T47D (cell line): ENCODE results near the gene ITGA4.

Experiments used
- DNase-seq, 2 experiments: peaks; one replicate each; pipeline versions ENCODE4 v3.0.0 to v3.0.0-alpha.2; 2011 to 2012; ENCODE audit warnings: low read depth in 1 of 2, low spot score in 1 of 2
- JUND ChIP-seq: IDR thresholded peaks from 2 replicates; pipeline ENCODE4 v1.6.1; 2012; ENCODE audit warnings: low read depth
- in situ Hi-C: cut with HindIII; loops from 2 replicates; pipeline ENCODE4 v1.10.0; 2016; ENCODE audit warnings: low sequenced_read_pairs, low pct_unique_long_range_greater_than_20kb

ITGA4 gene

DNA sequence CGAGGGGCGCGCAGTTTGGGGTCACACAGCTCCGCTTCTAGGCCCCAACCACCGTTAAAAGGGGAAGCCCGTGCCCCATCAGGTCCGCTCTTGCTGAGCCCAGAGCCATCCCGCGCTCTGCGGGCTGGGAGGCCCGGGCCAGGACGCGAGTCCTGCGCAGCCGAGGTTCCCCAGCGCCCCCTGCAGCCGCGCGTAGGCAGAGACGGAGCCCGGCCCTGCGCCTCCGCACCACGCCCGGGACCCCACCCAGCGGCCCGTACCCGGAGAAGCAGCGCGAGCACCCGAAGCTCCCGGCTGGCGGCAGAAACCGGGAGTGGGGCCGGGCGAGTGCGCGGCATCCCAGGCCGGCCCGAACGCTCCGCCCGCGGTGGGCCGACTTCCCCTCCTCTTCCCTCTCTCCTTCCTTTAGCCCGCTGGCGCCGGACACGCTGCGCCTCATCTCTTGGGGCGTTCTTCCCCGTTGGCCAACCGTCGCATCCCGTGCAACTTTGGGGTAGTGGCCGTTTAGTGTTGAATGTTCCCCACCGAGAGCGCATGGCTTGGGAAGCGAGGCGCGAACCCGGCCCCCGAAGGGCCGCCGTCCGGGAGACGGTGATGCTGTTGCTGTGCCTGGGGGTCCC lies at the start of gene ITGA4:
ITGA4 (plus strand) TSS at position 266 of the 620 bp plus-strand sequence; CDS start at position 535, 269 bp downstream.
- TF ChIP-seq JUND = no peak
- in situ Hi-C loops = no loop called here
- no peak for DNase-seq

DNA sequence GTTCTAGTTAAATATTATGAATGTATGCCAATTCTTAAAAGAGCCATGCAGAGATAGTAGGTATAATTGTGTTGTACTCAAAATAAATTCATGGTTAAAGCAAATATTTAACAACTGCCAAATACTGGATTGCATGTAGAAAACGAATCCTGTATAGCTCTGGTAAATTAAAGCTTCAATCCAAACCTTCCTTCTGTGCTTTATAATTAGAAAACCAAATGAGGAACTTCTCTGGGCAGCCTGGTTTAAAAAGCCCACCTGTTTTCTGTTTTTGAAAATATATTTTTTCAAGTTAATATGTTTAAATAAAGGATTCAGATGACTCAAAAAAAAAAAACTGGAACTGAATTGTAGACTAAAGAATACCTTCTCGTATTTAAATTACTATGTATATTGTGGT lies 48.3 kb upstream of the ITGA4 start:
- no peak for TF ChIP-seq JUND
- DNase-seq = no peak
- in situ Hi-C loops = no loop called here

DNA sequence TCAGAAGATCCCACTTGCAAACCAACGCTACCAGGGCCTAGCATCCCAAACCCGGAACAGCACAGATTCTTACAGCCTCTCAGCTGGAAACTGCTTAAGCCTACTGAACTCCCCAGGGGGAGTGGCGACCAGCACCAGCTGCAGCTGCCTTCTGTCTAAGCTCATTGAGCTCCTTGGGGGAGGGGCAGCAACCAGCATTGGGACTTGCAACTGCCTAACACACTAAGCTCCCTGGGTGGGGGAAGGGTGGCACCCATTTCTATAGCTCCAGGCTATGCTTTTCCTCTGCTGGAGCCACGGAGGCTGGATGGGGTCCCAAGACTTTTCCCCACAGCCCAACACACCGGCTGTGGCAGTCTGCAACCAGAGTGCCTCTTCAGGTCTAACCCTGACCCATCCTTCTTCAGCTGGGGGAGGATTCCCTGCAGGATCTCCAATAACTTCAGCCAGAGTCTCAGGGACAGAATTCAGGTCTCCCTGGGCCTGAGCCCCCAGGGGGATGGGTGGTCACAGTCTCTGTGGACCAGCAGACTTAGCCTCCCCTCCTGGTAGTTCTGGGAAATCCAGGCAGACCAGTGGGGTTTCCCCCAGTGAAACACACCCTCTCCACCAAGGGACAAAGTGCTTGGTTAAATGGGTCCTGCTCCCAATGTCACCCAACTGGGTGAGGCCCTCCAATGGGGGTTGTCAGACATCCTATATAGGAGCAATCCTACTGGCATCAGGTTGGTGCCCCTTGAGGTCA lies 45.9 kb upstream of the ITGA4 start:
- no peak for DNase-seq
- in situ Hi-C loops = no loop called here
- no peak for TF ChIP-seq JUND

DNA sequence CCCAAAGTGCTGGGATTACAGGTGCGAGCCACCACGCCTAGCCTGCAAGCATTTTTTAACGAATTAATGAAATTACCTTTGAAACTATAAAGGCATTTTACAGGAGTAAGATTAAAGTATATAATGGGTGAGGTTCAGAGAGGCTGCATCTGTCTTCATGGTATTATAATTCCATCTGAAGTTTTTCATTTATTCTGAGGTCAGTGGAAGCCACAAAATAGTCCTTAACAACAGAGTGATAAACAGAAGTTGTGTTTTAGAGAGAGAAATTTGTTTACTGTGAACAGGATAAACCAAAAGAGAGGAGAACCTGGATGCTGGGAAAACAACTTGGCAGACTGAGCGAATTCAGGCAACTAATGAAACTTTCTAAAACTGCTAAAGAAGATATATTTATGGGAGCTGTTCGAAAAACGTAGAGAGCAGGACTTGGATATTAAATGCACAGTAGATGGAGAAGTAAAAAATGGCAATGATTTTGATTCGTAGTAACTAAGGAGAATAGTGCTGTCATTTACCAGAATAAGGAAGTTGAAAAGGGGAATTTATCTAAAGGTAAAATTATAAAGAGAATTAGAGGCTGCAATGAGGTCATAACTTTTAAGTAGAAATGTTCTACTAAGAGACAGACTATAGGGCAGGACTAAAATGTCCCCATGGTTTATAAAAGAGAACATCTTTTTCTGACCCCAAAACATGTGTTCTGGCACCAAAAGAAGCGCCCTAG lies 37.9 kb upstream of the ITGA4 start:
- no peak for TF ChIP-seq JUND
- in situ Hi-C loops = no loop called here
- DNase-seq = no peak

DNA sequence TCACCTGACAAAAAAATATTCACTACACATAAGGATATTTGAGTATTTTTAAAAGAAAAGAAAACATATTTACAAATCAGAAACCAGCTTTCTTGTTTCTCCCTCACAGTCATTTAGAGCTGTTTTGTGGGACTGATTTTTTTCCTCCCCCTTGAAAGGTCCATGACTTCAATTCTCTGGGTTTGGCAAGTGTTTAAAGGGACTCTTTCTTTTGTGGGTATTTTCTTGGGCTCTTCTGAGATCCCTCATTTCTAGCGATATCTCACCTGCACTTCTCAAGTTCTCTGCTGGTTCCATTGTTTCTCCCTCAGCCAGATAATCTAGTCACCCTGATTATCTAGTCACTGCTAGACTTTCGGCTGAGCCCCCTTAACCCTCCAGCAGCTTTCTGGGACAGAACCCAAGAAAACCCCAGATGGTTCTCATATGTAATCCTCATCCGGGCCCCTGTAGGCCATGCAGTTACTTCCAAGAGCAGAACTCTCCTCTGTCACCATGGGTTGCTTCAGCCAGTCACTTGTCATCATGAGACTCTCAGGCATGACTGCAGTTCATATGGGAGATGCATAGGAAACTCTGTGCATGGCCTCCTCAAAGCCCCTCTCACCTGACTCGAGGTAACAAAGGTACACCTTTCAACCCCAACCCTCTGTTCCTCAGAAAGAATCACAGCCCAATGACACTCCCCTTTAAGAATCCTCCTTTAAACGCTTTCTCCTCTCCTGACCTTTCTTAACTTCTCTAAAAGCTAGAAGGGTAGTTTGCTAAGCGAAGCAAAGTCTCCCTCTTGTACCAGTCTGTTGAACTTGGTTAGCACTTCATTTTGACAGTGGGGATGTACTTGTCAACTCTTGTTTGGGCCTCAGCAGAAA lies 36.7 kb upstream of the ITGA4 start:
- in situ Hi-C loops = no loop called here
- TF ChIP-seq JUND = no peak
- DNase-seq = no peak

DNA sequence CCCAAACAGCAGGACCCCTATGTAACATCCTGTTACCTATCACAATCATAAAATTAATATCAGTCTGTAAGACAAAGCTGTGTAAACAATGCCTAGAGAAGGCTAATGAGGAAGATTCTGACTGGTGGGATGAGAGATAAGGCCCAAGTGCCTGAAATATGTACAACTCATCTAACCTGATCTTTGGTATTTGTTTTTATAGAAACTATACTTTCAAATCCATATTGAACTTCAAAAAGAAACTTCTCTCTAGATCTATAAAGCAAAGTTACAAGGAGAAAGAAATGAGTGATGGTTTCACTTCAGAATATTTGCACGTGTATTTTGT lies 36.1 kb upstream of the ITGA4 start:
- DNase-seq = no peak
- TF ChIP-seq JUND = no peak
- in situ Hi-C loops = no loop called here

DNA sequence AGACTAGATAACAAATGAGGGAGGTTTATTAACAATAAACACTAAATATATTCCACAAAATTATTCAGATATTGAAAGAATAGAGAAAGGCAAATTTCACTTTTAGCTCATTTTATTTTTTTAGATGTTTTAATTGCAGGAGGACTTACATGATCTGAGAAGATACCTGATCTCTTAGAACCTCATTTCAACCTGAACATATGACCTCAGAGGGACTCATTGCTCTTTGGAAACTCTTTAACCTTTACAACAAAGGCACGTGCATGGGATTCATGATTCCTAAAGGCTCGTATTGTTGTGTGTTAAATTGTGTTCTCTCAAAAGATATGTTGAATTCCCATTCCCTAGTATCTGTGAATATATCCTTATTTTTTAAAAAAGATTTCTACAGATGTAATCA lies 35.7 kb upstream of the ITGA4 start:
- no peak for DNase-seq
- in situ Hi-C loops = no loop called here
- no peak for TF ChIP-seq JUND

DNA sequence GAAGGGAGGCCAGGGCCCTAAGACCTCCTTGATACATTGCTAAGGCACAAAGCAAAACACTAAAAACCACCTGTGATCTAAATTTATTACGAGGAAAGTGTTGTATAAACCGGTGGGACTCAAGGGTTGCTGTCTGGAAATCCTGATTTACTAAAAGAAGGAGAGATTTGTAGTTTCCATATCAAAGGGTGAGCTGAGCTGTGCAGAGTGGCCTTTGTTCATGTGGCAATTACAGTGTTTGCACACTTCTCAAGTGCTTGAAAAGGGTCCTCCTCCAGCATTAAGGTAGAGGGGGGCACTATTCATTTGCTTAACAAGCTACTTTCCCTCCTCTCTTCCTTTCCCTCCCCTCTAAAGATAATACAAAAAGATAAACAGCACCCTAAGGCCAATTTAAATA lies 30.5 kb upstream of the ITGA4 start:
- TF ChIP-seq JUND = no peak
- in situ Hi-C loops = no loop called here
- DNase-seq = no peak

DNA sequence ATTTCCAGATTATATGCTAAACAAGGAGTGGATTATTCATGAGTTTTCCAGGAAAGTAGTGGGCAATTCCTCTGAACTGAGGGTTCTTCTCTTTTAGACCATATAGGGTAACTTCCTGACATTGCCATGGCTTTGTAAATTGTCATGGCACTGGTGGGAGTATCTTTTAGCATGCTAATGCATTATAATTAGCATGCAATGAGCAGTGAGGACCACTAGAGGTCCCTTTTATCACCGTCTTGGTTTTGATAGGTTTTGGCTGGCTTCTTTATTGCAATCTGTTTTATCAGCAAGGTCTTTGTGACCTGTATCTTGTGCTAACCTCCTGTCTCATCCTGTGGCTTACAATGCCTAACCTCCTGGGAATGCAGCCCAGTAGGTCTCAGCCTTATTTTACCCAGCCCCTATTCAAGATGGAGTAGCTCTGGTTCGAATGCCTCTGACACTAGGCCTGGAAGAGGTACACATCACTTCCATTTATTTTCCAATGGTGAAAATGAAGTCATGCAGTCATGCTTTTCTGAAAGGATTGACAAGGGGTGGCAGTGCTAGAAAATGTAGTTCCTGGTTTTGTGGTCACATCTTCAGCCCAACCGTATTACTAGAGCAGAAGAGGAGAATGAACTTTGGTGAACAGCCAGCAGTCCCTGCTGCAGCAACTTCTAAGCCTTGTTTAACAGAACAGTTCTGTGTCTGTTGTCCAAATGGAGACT lies 26.6 kb upstream of the ITGA4 start:
- TF ChIP-seq JUND = no peak
- no peak for DNase-seq
- in situ Hi-C loops = no loop called here

DNA sequence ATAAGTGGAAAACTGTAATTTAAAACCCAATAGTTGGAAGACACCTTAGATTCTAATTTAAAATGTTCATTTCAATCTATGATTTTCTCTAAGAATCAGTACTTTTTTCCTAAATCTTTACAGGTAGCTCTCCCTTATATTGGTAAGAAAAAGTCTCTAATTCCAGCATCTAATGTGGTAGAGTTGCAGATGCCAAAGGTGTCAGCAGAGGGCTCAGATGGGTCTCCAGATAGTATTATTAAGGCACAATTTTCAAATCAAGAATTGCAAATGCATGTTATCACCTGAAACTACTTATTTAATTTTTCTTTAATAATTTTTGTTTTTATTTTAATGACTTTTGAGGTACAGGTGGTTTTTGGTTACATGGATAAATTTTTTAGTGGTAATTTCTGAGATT lies 25.5 kb upstream of the ITGA4 start:
- in situ Hi-C loops = no loop called here
- no peak for TF ChIP-seq JUND
- DNase-seq = no peak

DNA sequence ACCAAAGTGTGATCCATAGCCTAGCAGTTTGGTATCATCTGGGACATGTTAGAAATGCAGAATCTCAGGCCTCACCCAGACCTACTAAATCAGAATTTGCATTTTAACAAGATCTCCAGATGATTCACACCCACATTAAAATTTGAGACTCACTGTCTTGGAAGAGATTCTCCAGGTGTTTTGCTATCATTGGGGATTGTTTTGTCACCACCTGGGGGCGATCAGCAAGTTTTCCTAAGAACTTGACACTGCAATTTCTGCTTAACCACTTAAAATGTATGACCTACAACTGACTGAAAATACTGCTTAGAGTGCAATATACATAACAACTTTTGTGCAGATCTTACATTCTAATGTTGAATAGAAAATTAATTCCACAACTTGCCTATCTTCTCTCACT lies 18.9 kb upstream of the ITGA4 start:
- no peak for TF ChIP-seq JUND
- no peak for DNase-seq
- in situ Hi-C loops = no loop called here

DNA sequence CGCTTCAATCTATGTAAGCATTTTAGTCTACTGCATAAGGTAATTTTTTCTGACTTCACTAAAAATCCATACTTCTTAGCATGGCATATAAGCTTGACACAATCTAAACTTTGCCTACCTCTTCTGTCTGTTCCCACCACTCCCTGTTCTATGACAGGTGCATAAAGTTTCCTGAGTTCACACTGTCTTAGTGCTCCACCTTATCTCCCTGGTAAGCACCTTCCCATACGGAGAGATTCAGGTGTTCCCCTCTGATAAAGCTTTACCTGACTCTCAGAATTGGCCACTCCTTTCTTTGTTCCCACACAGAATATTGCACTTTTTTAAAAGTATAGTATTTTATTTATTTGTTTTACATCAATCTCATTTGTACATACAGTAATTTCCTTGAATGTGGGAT lies 16.8 kb upstream of the ITGA4 start:
- in situ Hi-C loops = no loop called here
- no peak for DNase-seq
- TF ChIP-seq JUND = no peak
